Panc1 (cell line): ENCODE results near the gene OVOL1. TPM values are rescaled to one million over a fixed set of nuclear protein-coding genes. Genes with fewer than 3 reads are reported as not detected.

ENCODE experiments used
- ATAC-seq: fragments of 200-7000 bp; cut with Tn5 transposase; 2 replicates; pipeline ENCODE4 v1.9.1; 2020; ENCODE audit warnings: mild to moderate bottlenecking, moderate library complexity
- BruUV-seq: library from RNA; stranded (reverse); fragments of 400-500 nt; replicated peaks from 2 replicates; lab custom pipeline; 2021; lab: Mats Ljungman, UMichigan
- CTCF ChIA-PET: fragments of 300-600 bp; sonication (Branson Sonifier 250); formaldehyde crosslinking; loops from one replicate; lab custom pipeline; 2022; ENCODE audit warnings: antibody characterized with exemption; lab: Charles Lee
- POLR2A ChIA-PET: fragments of 300-600 bp; sonication (Branson Sonifier 250); formaldehyde crosslinking; loops from one replicate; lab custom pipeline; 2022; ENCODE audit warnings: antibody characterized with exemption; lab: Charles Lee
- DNase-seq: peaks from one replicate; pipeline ENCODE4 v3.0.0-alpha.2; 2010; ENCODE audit warnings: low read depth, low spot score
- H3K27ac ChIP-seq: 2 replicates; pipeline ENCODE4 v1.5.1; 2011; ENCODE audit warnings: mild to moderate bottlenecking, low read length, inconsistent platforms
- H3K27me3 ChIP-seq: fragments of 200-500 bp; sonication (Bioruptor generic); 2 replicates; pipeline ENCODE4 v1.6.0; 2014; ENCODE audit warnings: low read length, inconsistent platforms; ENCODE audit not compliant: control insufficient read depth, insufficient read depth
- H3K36me3 ChIP-seq: fragments of 200-500 bp; sonication (Bioruptor generic); 2 replicates; pipeline ENCODE4 v1.5.1; 2014; ENCODE audit warnings: inconsistent platforms, mild to moderate bottlenecking, low read length, moderate library complexity; ENCODE audit not compliant: control insufficient read depth, insufficient read depth
- H3K4me1 ChIP-seq: 2 replicates; pipeline ENCODE4 v1.5.1; 2011; ENCODE audit warnings: inconsistent platforms, mild to moderate bottlenecking, low read length, moderate library complexity; ENCODE audit not compliant: control insufficient read depth, insufficient read depth
- H3K4me3 ChIP-seq, 2 experiments: 2 replicates each; pipeline ENCODE4 v1.5.1; 2011 to 2012; ENCODE audit warnings: low read depth in 2 of 2, low read length in 2 of 2, mild to moderate bottlenecking in 2 of 2, inconsistent platforms in 1 of 2, moderate library complexity in 1 of 2
- H3K9me3 ChIP-seq: fragments of 200-500 bp; sonication (Bioruptor generic); 2 replicates; pipeline ENCODE4 v1.5.1; 2014; ENCODE audit warnings: low read depth, mild to moderate bottlenecking, inconsistent platforms, low read length, moderate library complexity; ENCODE audit not compliant: control insufficient read depth, insufficient read depth
- CTCF ChIP-seq: fragments of 450-650 bp; IDR thresholded peaks from 2 replicates; pipeline ENCODE4 v1.5.1; 2017; ENCODE audit warnings: mild to moderate bottlenecking
- POLR2AphosphoS5 ChIP-seq: IDR thresholded peaks from 2 replicates; pipeline ENCODE4 v1.6.1; 2012; ENCODE audit warnings: mild to moderate bottlenecking, low read depth, low read length, moderate library complexity
- REST ChIP-seq, 2 experiments: IDR thresholded peaks; 2 replicates each; pipeline ENCODE4 v1.6.1; 2011 to 2012; ENCODE audit warnings: low read depth in 2 of 2, control low read depth in 1 of 2, low read length in 1 of 2, mild to moderate bottlenecking in 1 of 2, moderate library complexity in 1 of 2; ENCODE audit not compliant: insufficient read depth in 1 of 2
- SIN3A ChIP-seq: IDR thresholded peaks from 2 replicates; pipeline ENCODE4 v1.6.1; 2012; ENCODE audit warnings: low read depth, mild to moderate bottlenecking, low read length, moderate library complexity, borderline replicate concordance; ENCODE audit not compliant: insufficient read depth
- TCF7L2 ChIP-seq: IDR thresholded peaks from 2 replicates; pipeline ENCODE4 v1.6.1; 2011; ENCODE audit warnings: mild to moderate bottlenecking, low read depth, low read length, inconsistent platforms
- in situ Hi-C: cut with HindIII; loops from 2 replicates; pipeline ENCODE4 v1.10.0; 2016; ENCODE audit warnings: low sequenced_read_pairs, low pct_unique_long_range_greater_than_20kb
- intact Hi-C: fragments of 100-400 bp; cut with micrococcal nuclease; formaldehyde crosslinking; loops from one replicate; pipeline ENCODE4 v1.10.0; 2022; ENCODE audit not compliant: unreplicated experiment
- total RNA-seq: library from RNA; stranded (reverse); gene quantifications from one replicate; pipeline ENCODE4 v1.2.1, GENCODE V29; 2021; ENCODE audit not compliant: unreplicated experiment

The OVOL1 gene
- total RNA-seq, 1 experiment from 2014 or later: 0.23 TPM

DNA sequence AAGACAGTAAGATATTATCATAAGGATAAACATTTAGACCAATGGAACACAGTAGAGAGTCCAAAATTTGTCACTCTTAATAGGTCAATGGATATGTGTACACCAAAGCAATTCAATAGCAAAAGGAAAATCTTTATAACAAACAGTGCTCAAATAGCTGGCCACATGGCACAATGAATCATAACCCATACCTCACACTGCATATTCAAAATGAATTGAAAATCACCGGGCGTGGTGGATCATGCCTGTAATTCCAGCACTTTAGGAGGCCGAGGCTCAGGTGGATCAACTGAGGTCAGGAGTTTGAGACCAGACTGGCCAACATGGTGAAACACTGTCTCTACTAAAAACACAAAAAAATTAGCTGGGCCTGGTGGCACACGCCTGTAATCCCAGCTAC, 55.3 kb downstream of the OVOL1 start:
- CTCF ChIA-PET: interaction anchor here (0.5 kb wide), 1 partner anchor 175 kb away, joined by 3 read pairs; no protein-coding TSS in a partner anchor

GRCh38 chr11:65843811-65844210, 56.9 kb downstream of the OVOL1 start:
- POLR2A ChIA-PET: no interaction called here
- Histone ChIP-seq H3K4me1 (no peaks in the 10 kb centered on the region), H3K9me3 (no peaks in the 10 kb centered on the region), H3K27me3 (no peaks in the 10 kb centered on the region), H3K4me3 (no peak overlapping the region), H3K27ac (no peak overlapping the region), H3K36me3 (no peaks in the 10 kb centered on the region)
- no peak for ATAC-seq
- no peak for TF ChIP-seq SIN3A
- no peak for TF ChIP-seq REST (IDR thresholded peaks at IDR 0.05; ENCODE audit: insufficient read depth in 1 of 2, low read depth in 2 of 2, low read length in 1 of 2)
- TF ChIP-seq POLR2AphosphoS5: no peak
- TF ChIP-seq CTCF: no peak
- TF ChIP-seq TCF7L2: no peak
- in situ Hi-C loops (no loop called here), intact Hi-C loops (no loop called here)
- DNase-seq: no peak
- no TSS peak for BruUV-seq
- CTCF ChIA-PET: no interaction called here

More for the DNA sequence above, 55.3 kb downstream of the OVOL1 start:
- H3K9me3 ChIP-seq: no peaks in the 10 kb centered on the region; the same call in 1 of the 2 replicates
- no peaks in the 10 kb centered on the region for H3K36me3 ChIP-seq
- no peak overlapping the region for H3K4me3 ChIP-seq
- intact Hi-C loops (no loop called here), in situ Hi-C loops (no loop called here)
- BruUV-seq: no TSS peak
- TF ChIP-seq REST (IDR thresholded peaks at IDR 0.05; ENCODE audit: insufficient read depth in 1 of 2, low read depth in 2 of 2, low read length in 1 of 2): no peak
- TF ChIP-seq SIN3A: no peak
- TF ChIP-seq POLR2AphosphoS5: no peak
- no peak for TF ChIP-seq CTCF
- no peak for TF ChIP-seq TCF7L2
- H3K27me3 ChIP-seq: no peaks in the 10 kb centered on the region
- no peak overlapping the region for H3K27ac ChIP-seq
- POLR2A ChIA-PET: no interaction called here
- H3K4me1 ChIP-seq: no peaks in the 10 kb centered on the region
- ATAC-seq (no peak), DNase-seq (no peak)
